HepG2 (cell line): ENCODE results near the gene NBL1. TPM values are rescaled to one million over a fixed set of nuclear protein-coding genes. Genes with fewer than 3 reads are reported as not detected.

Experiments used
- BRCA1 ChIP-seq: sonication (generic); formaldehyde crosslinking; IDR thresholded peaks from 2 replicates; pipeline ENCODE4 v1.4.0; 2020; ENCODE audit warnings: missing genetic modification reagents
- CBX2 ChIP-seq, 2 experiments: fragments of 200-600 bp in 1 of 2; sonication (generic); formaldehyde crosslinking in 1 of 2; IDR thresholded peaks; 2 replicates each; pipeline versions ENCODE4 v1.7.0 to v1.8.1; 2018 to 2022; ENCODE audit warnings: low read depth in 2 of 2, low read length in 1 of 2, mild to moderate bottlenecking in 1 of 2, missing genetic modification reagents in 1 of 2
- FOXC1 ChIP-seq: sonication (generic); formaldehyde crosslinking; IDR thresholded peaks from 2 replicates; pipeline ENCODE4 v1.8.0; 2022; ENCODE audit warnings: mild to moderate bottlenecking, missing genetic modification reagents, borderline replicate concordance
- KDM6A ChIP-seq: IDR thresholded peaks from 2 replicates; pipeline ENCODE4 v1.6.1; 2016; ENCODE audit warnings: low read depth
- MIXL1 ChIP-seq: IDR thresholded peaks from 2 replicates; pipeline ENCODE4 v1.6.1; 2016
- MXI1 ChIP-seq: IDR thresholded peaks from 3 replicates; pipeline ENCODE4 v1.6.1; 2012; ENCODE audit warnings: low read depth, low read length, inconsistent platforms, borderline replicate concordance
- RBM22 ChIP-seq: fragments of 200-400 bp; formaldehyde crosslinking; optimal IDR thresholded peaks from 2 replicates; pipeline ENCODE3; 2017; ENCODE audit warnings: mild to moderate bottlenecking, low read length, moderate library complexity
- SMYD3 ChIP-seq: sonication (generic); formaldehyde crosslinking; IDR thresholded peaks from 2 replicates; pipeline ENCODE4 v1.8.1; 2023; ENCODE audit warnings: mild to moderate bottlenecking, missing genetic modification reagents
- TMF1 ChIP-seq: sonication (generic); formaldehyde crosslinking; IDR thresholded peaks from 2 replicates; pipeline ENCODE4 v1.8.1; 2022; ENCODE audit warnings: low read depth, missing genetic modification reagents
- ZSCAN31 ChIP-seq: sonication (generic); formaldehyde crosslinking; IDR thresholded peaks from 2 replicates; pipeline ENCODE4 v1.5.0; 2020; ENCODE audit warnings: low read depth, mild to moderate bottlenecking, missing genetic modification reagents
- polyA plus RNA-seq, 8 experiments: library from polyadenylated mRNA; depleted of rRNA in 3 of 8; stranded (reverse) in 7 of 8; unstranded in 1 of 8; fragments of >200 nt; fragmentation: Illumina TruSeq in 4 of 8; extraction: Trizol in 4 of 8; gene quantifications; 2 replicates each; pipeline versions ENCODE4 v1.2.1 to v1.2.3, GENCODE V29; 2011 to 2016; ENCODE audit warnings: low read depth in 4 of 8, missing spikeins in 1 of 8, mixed read lengths in 1 of 8; ENCODE audit not compliant: insufficient read depth in 1 of 8
- total RNA-seq, 5 experiments: library from RNA; depleted of rRNA; stranded (reverse); fragments of >200 nt; fragmentation: Illumina TruSeq; extraction: Trizol; gene quantifications; 2 replicates each; pipeline ENCODE4 v1.2.3, GENCODE V29; 2016; ENCODE audit warnings: low read depth in 1 of 5
- TF ChIP-seq, protein P1 (sequence below): sonication (generic); formaldehyde crosslinking; IDR thresholded peaks from 2 replicates; pipeline ENCODE4 v1.4.0; 2020; ENCODE audit warnings: mild to moderate bottlenecking, missing genetic modification reagents
- TF ChIP-seq, protein P2 (sequence below): sonication (generic); formaldehyde crosslinking; IDR thresholded peaks from 2 replicates; pipeline ENCODE4 v1.5.1; 2020; ENCODE audit warnings: missing genetic modification reagents, mild to moderate bottlenecking, borderline replicate concordance
- TF ChIP-seq, protein P3 (sequence below): sonication (generic); formaldehyde crosslinking; IDR thresholded peaks from 2 replicates; pipeline ENCODE4 v1.4.0; 2020; ENCODE audit warnings: missing genetic modification reagents
- TF ChIP-seq, protein P4 (sequence below): sonication (generic); formaldehyde crosslinking; conservative IDR thresholded peaks from 2 replicates; pipeline ENCODE4 v1.4.0; 2020; ENCODE audit warnings: mild to moderate bottlenecking, missing genetic modification reagents, moderate library complexity
- TF ChIP-seq, protein P5 (sequence below): sonication (generic); formaldehyde crosslinking; IDR thresholded peaks from 2 replicates; pipeline ENCODE4 v1.4.0; 2020; ENCODE audit warnings: missing genetic modification reagents

NBL1 gene
- total and polyA plus RNA-seq, 2 of the 13 experiments (the other 11 are each of a cell fraction or from before 2014, with no cell fraction given), result 2.7 to 13.8 TPM

GRCh38 chr1:19623523-19623922 lies 20.6 kb upstream of the NBL1 start (continued):
- TF ChIP-seq, protein P1, sequence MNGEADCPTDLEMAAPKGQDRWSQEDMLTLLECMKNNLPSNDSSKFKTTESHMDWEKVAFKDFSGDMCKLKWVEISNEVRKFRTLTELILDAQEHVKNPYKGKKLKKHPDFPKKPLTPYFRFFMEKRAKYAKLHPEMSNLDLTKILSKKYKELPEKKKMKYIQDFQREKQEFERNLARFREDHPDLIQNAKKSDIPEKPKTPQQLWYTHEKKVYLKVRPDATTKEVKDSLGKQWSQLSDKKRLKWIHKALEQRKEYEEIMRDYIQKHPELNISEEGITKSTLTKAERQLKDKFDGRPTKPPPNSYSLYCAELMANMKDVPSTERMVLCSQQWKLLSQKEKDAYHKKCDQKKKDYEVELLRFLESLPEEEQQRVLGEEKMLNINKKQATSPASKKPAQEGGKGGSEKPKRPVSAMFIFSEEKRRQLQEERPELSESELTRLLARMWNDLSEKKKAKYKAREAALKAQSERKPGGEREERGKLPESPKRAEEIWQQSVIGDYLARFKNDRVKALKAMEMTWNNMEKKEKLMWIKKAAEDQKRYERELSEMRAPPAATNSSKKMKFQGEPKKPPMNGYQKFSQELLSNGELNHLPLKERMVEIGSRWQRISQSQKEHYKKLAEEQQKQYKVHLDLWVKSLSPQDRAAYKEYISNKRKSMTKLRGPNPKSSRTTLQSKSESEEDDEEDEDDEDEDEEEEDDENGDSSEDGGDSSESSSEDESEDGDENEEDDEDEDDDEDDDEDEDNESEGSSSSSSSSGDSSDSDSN (CRISPR knock-in tag), result no peak
- TF ChIP-seq, protein P2, sequence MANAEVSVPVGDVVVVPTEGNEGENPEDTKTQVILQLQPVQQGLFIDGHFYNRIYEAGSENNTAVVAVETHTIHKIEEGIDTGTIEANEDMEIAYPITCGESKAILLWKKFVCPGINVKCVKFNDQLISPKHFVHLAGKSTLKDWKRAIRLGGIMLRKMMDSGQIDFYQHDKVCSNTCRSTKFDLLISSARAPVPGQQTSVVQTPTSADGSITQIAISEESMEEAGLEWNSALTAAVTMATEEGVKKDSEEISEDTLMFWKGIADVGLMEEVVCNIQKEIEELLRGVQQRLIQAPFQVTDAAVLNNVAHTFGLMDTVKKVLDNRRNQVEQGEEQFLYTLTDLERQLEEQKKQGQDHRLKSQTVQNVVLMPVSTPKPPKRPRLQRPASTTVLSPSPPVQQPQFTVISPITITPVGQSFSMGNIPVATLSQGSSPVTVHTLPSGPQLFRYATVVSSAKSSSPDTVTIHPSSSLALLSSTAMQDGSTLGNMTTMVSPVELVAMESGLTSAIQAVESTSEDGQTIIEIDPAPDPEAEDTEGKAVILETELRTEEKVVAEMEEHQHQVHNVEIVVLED (CRISPR knock-in tag), result no peak
- TF ChIP-seq, protein P3, sequence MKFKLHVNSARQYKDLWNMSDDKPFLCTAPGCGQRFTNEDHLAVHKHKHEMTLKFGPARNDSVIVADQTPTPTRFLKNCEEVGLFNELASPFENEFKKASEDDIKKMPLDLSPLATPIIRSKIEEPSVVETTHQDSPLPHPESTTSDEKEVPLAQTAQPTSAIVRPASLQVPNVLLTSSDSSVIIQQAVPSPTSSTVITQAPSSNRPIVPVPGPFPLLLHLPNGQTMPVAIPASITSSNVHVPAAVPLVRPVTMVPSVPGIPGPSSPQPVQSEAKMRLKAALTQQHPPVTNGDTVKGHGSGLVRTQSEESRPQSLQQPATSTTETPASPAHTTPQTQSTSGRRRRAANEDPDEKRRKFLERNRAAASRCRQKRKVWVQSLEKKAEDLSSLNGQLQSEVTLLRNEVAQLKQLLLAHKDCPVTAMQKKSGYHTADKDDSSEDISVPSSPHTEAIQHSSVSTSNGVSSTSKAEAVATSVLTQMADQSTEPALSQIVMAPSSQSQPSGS (CRISPR knock-in tag), result 0 out of 2 replicates have a peak, but pooled peaks have one; percentile 58
- TF ChIP-seq KDM6A (CRISPR knock-in tag) (no peak), TMF1 (no peak), MIXL1 (CRISPR knock-in tag) (peak; percentile 53; the same call in 1 of the 2 replicates), RBM22 (no peak), MXI1 (peak; percentile 17; the same call in 1 of the 3 replicates), SMYD3 (no peak), CBX2 (IDR thresholded peaks at IDR 0.05; ENCODE audit: low read depth, low read length) (no peak), CBX2 (CRISPR knock-in tag; IDR thresholded peaks at IDR 0.05; ENCODE audit: low read depth) (no peak), BRCA1 (CRISPR knock-in tag) (no peak), ZSCAN31 (CRISPR knock-in tag) (no peak), FOXC1 (CRISPR knock-in tag) (no peak)
- TF ChIP-seq, protein P4, sequence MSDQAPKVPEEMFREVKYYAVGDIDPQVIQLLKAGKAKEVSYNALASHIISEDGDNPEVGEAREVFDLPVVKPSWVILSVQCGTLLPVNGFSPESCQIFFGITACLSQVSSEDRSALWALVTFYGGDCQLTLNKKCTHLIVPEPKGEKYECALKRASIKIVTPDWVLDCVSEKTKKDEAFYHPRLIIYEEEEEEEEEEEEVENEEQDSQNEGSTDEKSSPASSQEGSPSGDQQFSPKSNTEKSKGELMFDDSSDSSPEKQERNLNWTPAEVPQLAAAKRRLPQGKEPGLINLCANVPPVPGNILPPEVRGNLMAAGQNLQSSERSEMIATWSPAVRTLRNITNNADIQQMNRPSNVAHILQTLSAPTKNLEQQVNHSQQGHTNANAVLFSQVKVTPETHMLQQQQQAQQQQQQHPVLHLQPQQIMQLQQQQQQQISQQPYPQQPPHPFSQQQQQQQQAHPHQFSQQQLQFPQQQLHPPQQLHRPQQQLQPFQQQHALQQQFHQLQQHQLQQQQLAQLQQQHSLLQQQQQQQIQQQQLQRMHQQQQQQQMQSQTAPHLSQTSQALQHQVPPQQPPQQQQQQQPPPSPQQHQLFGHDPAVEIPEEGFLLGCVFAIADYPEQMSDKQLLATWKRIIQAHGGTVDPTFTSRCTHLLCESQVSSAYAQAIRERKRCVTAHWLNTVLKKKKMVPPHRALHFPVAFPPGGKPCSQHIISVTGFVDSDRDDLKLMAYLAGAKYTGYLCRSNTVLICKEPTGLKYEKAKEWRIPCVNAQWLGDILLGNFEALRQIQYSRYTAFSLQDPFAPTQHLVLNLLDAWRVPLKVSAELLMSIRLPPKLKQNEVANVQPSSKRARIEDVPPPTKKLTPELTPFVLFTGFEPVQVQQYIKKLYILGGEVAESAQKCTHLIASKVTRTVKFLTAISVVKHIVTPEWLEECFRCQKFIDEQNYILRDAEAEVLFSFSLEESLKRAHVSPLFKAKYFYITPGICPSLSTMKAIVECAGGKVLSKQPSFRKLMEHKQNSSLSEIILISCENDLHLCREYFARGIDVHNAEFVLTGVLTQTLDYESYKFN (CRISPR knock-in tag), result no peak; the same call in 1 of the 2 replicates
- TF ChIP-seq, protein P5, sequence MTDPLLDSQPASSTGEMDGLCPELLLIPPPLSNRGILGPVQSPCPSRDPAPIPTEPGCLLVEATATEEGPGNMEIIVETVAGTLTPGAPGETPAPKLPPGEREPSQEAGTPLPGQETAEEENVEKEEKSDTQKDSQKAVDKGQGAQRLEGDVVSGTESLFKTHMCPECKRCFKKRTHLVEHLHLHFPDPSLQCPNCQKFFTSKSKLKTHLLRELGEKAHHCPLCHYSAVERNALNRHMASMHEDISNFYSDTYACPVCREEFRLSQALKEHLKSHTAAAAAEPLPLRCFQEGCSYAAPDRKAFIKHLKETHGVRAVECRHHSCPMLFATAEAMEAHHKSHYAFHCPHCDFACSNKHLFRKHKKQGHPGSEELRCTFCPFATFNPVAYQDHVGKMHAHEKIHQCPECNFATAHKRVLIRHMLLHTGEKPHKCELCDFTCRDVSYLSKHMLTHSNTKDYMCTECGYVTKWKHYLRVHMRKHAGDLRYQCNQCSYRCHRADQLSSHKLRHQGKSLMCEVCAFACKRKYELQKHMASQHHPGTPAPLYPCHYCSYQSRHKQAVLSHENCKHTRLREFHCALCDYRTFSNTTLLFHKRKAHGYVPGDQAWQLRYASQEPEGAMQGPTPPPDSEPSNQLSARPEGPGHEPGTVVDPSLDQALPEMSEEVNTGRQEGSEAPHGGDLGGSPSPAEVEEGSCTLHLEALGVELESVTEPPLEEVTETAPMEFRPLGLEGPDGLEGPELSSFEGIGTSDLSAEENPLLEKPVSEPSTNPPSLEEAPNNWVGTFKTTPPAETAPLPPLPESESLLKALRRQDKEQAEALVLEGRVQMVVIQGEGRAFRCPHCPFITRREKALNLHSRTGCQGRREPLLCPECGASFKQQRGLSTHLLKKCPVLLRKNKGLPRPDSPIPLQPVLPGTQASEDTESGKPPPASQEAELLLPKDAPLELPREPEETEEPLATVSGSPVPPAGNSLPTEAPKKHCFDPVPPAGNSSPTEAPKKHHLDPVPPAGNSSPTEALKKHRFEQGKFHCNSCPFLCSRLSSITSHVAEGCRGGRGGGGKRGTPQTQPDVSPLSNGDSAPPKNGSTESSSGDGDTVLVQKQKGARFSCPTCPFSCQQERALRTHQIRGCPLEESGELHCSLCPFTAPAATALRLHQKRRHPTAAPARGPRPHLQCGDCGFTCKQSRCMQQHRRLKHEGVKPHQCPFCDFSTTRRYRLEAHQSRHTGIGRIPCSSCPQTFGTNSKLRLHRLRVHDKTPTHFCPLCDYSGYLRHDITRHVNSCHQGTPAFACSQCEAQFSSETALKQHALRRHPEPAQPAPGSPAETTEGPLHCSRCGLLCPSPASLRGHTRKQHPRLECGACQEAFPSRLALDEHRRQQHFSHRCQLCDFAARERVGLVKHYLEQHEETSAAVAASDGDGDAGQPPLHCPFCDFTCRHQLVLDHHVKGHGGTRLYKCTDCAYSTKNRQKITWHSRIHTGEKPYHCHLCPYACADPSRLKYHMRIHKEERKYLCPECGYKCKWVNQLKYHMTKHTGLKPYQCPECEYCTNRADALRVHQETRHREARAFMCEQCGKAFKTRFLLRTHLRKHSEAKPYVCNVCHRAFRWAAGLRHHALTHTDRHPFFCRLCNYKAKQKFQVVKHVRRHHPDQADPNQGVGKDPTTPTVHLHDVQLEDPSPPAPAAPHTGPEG (CRISPR knock-in tag), result no peak
